Measurements from ENCODE around the gene CX3CL1.

Gene CX3CL1

DNA sequence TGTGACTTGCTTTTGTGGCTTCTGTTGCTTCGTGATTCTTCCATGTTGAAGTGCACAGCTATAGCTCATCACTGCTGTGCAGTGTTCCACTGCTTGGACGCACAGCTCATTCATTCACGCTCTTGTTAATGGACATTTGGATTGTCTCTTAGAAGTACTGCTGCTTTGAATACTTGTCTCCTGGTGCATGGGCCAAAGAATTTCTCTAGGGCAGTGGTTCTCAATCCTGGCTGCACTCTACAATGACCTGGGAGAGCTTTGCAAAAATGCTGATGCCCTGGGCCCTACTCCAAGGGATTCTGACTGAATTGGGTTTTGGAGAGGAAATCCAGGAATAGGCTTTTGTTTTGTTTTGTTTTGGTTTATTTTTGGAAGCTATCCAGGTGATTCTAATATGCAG is 52.3 kb downstream of the CX3CL1 start:
- Histone ChIP-seq H3K4me3 (ENCODE audit: low read length) (no peak overlapping the region), H3K4me1 (ENCODE audit: control insufficient read depth, insufficient read depth, low read length) (no peaks in the 10 kb centered on the region), H3K27me3 (ENCODE audit: control insufficient read depth, insufficient read depth, low read length) (no peaks in the 10 kb centered on the region), H3K36me3 (ENCODE audit: control insufficient read depth, insufficient read depth, low read length) (peaks cover 6% of the 10 kb centered on the region), H3K27ac (ENCODE audit: low read depth, low read length) (no peak overlapping the region), H3K9ac (ENCODE audit: low read length) (no peak overlapping the region)

DNA sequence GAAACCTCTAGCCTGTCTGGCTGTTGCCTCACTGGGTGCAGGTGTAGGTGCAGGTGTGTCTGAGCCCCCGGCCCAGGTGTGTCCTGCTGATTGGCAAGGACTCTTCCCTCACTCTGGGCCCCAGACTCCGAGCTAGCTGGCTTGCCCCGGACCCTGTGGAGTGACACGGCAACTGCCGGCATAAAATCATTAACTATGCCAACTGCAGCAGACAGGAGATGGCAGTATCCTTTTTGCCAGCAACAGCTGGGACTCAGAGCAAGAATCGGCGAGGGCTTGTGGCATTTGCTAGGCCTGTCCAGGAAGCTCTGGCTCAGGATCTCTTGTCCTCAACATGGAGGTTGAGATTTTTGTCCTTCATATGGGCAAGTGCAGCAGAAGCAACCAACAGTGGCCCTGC is 54.1 kb downstream of the CX3CL1 start:
- no peak overlapping the region for H3K4me3 ChIP-seq (ENCODE audit: low read length)
- no peaks in the 10 kb centered on the region for H3K27me3 ChIP-seq (ENCODE audit: control insufficient read depth, insufficient read depth, low read length)
- H3K27ac ChIP-seq (ENCODE audit: low read depth, low read length), result no peak overlapping the region
- peaks cover 20% of the 10 kb centered on the region for H3K36me3 ChIP-seq (ENCODE audit: control insufficient read depth, insufficient read depth, low read length)
- H3K9ac ChIP-seq (ENCODE audit: low read length), result no peak overlapping the region
- H3K4me1 ChIP-seq (ENCODE audit: control insufficient read depth, insufficient read depth, low read length), result no peaks in the 10 kb centered on the region

DNA sequence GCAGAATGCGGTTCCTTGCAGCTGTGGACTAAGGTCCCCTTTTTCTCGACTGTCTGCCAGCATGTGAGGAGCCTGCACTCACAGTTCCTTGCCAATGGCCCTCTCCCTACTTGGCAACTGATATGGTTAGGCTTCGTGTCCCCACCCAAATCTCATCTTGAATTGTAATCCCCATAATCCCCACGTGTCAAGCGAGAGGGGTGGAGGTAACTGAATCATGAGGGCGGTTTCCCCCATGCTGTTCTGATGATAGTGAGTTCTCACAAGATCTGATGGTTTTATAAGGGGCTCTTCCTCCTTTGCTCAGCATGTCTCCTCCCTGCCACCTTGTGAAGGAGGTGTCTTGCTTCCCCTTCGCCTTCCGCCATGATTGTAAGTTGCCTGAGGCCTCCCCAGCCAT is 55.0 kb downstream of the CX3CL1 start:
- H3K27ac ChIP-seq (ENCODE audit: low read depth, low read length), result no peak overlapping the region
- no peak overlapping the region for H3K4me3 ChIP-seq (ENCODE audit: low read length)
- H3K9ac ChIP-seq (ENCODE audit: low read length), result no peak overlapping the region
- H3K36me3 ChIP-seq (ENCODE audit: control insufficient read depth, insufficient read depth, low read length), result peaks cover 21% of the 10 kb centered on the region
- H3K4me1 ChIP-seq (ENCODE audit: control insufficient read depth, insufficient read depth, low read length), result no peaks in the 10 kb centered on the region
- H3K27me3 ChIP-seq (ENCODE audit: control insufficient read depth, insufficient read depth, low read length), result no peaks in the 10 kb centered on the region

DNA sequence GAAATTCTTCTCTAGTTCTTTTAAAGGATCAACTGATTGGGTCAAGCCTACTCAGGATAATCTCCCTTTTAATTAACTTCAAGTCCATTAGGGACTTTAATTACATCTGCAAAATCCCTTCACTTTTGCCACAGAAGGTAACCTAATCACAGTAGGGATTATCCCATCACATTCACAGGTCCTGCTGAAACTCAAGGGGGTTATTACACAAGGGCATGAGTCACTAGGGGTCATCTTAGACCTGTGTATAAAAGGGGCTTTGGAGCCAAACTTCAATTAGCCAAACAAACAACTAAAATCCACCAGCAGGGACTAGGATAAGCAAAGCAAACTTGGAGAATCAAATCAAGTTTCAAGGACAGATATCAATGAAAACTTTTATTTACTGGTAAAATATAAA is 55.5 kb downstream of the CX3CL1 start:
- Histone ChIP-seq H3K27me3 (ENCODE audit: control insufficient read depth, insufficient read depth, low read length) (no peaks in the 10 kb centered on the region), H3K27ac (ENCODE audit: low read depth, low read length) (no peak overlapping the region), H3K9ac (ENCODE audit: low read length) (no peak overlapping the region), H3K4me3 (ENCODE audit: low read length) (no peak overlapping the region), H3K36me3 (ENCODE audit: control insufficient read depth, insufficient read depth, low read length) (peaks cover 25% of the 10 kb centered on the region), H3K4me1 (ENCODE audit: control insufficient read depth, insufficient read depth, low read length) (no peaks in the 10 kb centered on the region)

DNA sequence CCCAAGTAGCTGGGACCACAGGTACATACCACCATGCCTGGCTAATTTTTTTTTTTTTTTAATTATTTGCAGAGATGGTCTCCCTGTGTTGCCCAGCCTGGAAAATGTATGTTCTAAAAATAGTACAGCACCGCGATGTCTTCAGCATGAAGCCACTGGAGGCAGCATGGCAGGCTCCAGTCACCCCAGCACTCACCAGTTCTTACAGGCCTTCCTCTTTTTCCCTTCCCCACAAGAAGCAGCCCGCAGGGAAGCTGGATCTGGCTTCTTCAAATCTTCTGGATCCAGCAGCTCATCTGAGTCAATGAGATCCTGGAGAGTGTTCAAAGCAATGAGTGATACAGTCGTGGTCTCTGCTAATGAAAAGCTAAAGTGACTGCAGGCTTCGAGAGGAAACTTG is 58.7 kb downstream of the CX3CL1 start:
- H3K27me3 ChIP-seq (ENCODE audit: control insufficient read depth, insufficient read depth, low read length), result no peaks in the 10 kb centered on the region
- no peaks in the 10 kb centered on the region for H3K4me1 ChIP-seq (ENCODE audit: control insufficient read depth, insufficient read depth, low read length)
- H3K4me3 ChIP-seq (ENCODE audit: low read length), result no peak overlapping the region
- H3K9ac ChIP-seq (ENCODE audit: low read length), result no peak overlapping the region
- H3K36me3 ChIP-seq (ENCODE audit: control insufficient read depth, insufficient read depth, low read length), result peaks cover 36% of the 10 kb centered on the region
- no peak overlapping the region for H3K27ac ChIP-seq (ENCODE audit: low read depth, low read length)

DNA sequence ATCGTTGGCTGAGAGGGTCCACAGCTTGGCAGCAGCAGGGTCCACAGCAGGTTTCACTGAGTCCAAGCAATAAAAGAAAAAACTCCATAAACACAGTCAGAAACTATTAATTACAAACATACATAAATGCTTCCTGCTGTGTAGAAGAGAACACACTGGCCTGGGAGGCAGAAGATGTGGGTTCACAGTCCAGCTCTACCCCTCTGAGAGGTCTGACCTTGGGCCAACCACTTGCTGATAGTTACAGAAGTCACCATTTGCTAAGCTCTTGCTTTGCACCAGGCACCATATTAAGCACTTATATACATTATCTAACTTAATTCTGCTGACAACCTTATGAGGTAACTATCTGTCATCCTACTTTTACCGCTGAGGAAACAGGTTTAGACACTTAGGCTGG is 60.2 kb downstream of the CX3CL1 start:
- Histone ChIP-seq H3K9ac (ENCODE audit: low read length) (no peak overlapping the region), H3K4me3 (ENCODE audit: low read length) (no peak overlapping the region), H3K27me3 (ENCODE audit: control insufficient read depth, insufficient read depth, low read length) (no peaks in the 10 kb centered on the region), H3K36me3 (ENCODE audit: control insufficient read depth, insufficient read depth, low read length) (peaks cover 38% of the 10 kb centered on the region), H3K27ac (ENCODE audit: low read depth, low read length) (no peak overlapping the region), H3K4me1 (ENCODE audit: control insufficient read depth, insufficient read depth, low read length) (no peaks in the 10 kb centered on the region)

DNA sequence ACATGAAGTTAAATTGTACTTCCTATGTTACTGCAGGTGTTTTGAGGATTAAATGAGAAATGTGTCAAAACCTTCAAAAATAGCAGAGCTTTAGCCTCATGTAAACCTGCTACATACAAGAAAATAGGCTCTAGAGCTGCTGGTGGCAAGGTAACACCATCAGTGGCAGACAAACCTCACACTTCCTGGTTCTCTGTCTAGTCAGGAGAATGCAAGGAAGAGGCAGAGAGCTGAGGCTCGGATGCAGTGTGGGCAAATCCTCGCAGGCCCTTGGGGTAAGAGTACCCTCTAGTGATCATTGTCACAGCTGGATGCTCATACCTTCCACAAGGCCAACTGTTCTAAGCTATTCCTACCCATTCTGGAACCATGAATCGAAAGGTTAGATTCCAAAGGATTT is 60.7 kb downstream of the CX3CL1 start:
- H3K4me3 ChIP-seq (ENCODE audit: low read length), result no peak overlapping the region
- peaks cover 38% of the 10 kb centered on the region for H3K36me3 ChIP-seq (ENCODE audit: control insufficient read depth, insufficient read depth, low read length)
- no peak overlapping the region for H3K9ac ChIP-seq (ENCODE audit: low read length)
- no peaks in the 10 kb centered on the region for H3K27me3 ChIP-seq (ENCODE audit: control insufficient read depth, insufficient read depth, low read length)
- no peaks in the 10 kb centered on the region for H3K4me1 ChIP-seq (ENCODE audit: control insufficient read depth, insufficient read depth, low read length)
- no peak overlapping the region for H3K27ac ChIP-seq (ENCODE audit: low read depth, low read length)

DNA sequence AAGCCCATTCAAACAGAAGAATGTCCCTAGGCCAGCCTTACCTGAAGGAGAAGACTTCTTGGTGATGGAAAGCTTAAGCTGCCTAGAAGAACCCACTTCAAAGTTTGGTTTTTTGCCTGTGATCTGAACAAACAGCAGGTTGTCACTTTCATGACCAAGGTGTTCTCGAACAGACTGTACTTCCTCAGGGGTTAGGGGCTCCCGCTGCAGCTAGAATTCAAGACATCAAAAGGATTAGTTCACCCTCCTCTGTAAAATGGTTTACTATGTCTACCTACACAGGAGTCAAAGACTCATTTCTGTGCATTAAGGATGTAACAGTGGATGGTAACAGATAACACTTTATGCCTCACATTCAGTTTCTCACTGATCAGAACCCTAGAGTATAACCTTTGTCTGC is 61.7 kb downstream of the CX3CL1 start:
- no peaks in the 10 kb centered on the region for H3K27me3 ChIP-seq (ENCODE audit: control insufficient read depth, insufficient read depth, low read length)
- H3K4me3 ChIP-seq (ENCODE audit: low read length), result no peak overlapping the region
- H3K9ac ChIP-seq (ENCODE audit: low read length), result no peak overlapping the region
- H3K27ac ChIP-seq (ENCODE audit: low read depth, low read length), result no peak overlapping the region
- H3K4me1 ChIP-seq (ENCODE audit: control insufficient read depth, insufficient read depth, low read length), result no peaks in the 10 kb centered on the region
- H3K36me3 ChIP-seq (ENCODE audit: control insufficient read depth, insufficient read depth, low read length), result peaks cover 35% of the 10 kb centered on the region
